ENCODE data around the gene SMYD3.
"Not testable (repeated sequence)": the region's sequence is repeated elsewhere in the genome, so short reads cannot be mapped to it uniquely, and the experiment has no call there.

The SMYD3 gene

GRCh38 chr1:246343937-246344336 lies 163.1 kb downstream of the SMYD3 start:
- no peak for DNase-seq

- DNase-seq: no peak
Observed at GRCh38 chr1:246343251-246343650, 163.8 kb downstream of the SMYD3 start.

- no peak for DNase-seq
Observed at GRCh38 chr1:246338546-246338945, 168.5 kb downstream of the SMYD3 start.

DNA sequence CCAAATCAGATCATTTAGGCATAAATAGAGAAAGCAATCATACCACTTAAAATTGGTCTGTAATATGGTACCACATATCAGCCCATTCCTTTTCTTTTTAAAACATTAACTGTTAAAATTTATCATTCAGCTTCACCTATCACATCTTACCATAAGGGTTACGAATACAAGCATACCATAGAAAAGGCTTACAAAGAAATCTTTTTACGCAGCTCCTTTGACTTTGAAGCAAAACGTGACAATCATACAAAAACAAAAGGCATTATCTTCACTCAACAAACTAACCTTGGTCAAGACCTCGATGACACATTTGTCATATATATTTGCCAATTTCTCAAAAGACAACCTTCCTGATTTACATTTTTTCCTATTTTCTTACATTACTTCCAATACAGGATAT lies 169.0 kb downstream of the SMYD3 start:
- no peak for DNase-seq

DNA sequence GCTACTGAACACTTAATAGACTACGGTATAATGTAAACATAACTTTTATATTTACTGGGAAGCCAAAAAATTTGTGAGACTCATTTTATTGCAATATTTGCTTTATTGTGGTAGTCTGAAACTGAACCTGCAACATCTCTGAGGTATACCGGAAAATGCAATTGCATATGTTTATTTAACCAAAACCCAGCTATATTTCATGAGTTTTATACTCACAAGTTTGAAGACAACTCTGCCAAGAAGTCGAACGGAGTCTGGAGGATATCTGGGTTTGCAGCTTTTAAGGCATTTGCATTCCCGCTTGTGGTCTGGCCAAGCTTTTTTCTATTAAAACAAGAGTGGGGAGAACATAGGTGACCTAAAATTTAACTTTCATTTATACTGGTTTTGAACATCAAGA lies 171.9 kb downstream of the SMYD3 start:
- DNase-seq: no peak

- DNase-seq: no peak
Observed at GRCh38 chr1:246333855-246334254, 173.2 kb downstream of the SMYD3 start.

DNA sequence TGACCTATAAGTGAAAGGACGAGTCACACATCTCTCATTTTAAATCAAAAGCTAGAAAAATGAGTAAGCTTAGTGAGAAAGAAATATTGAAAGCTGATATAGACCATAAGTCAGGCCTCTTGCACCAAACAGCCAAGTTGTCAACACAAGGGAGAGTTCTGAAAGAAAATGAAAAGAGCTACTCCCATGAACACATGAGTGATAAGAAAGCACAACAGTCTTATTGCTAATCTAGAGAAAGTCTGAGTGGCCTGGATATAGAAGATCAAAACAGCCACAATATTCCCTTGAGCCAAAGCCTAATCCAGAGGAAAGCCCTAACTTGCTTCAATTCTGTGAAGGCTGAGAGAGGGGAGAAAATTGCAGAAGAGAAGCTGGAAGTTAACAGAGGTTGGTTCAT lies 175.0 kb downstream of the SMYD3 start:
- no peak for DNase-seq

DNA sequence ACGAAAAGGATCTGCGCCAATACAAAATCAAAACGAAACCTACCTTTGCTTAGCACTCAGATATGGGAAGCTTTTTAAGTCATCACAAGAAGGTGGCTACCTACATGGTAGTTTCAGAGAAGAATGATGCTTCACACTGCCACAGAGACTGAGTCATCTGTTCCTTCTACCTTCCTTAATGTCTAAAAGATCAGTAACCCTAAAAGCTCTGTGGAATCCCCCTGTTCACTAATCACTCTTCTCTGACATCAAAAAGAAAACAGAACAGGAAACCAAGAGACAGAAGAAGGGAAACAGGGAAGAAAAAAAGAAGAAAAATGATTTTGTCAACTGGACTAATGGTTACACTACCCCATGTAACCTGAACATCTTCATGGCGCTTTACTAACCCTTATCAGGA lies 177.2 kb downstream of the SMYD3 start:
- no peak for DNase-seq

DNA sequence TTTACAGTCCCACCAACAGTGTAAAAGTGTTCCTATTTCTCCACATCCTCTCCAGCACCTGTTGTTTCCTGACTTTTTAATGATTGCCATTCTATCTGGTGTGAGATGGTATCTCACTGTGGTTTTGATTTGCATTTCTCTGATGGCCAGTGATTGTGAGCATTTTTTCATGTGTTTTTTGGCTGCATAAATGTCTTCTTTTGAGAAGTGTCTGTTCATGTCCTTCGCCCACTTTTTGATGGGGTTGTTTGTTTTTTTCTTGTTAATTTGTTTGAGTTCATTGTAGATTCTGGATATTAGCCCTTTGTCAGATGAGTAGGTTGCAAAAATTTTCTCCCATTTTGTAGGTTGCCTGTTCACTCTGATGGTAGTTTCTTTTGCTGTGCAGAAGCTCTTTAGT lies 177.8 kb downstream of the SMYD3 start:
- not testable (repeated sequence) for DNase-seq

GRCh38 chr1:246324711-246325110 lies 182.4 kb downstream of the SMYD3 start:
- no peak for DNase-seq

- not testable (repeated sequence) for DNase-seq
Observed at GRCh38 chr1:246324033-246324432, 183.0 kb downstream of the SMYD3 start.

DNA sequence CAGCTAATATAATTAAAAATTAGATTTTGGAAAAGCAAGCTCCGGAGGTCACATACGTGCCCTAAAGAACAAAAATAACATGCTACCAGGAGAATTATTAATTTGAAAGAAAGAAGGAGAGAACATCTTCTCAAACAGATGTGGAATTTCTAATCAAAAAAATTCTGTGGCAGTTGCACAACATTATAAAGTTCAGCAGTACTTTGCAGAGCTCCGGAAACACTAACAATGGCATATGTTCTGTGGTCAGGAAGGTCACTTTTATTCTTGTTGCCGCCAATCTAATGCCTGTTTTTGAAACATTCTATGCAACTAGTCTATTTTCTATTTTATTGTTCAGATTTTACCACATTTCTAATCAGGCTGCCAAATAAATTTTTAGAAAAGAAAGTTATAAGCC lies 186.8 kb downstream of the SMYD3 start:
- DNase-seq: no peak

- no peak for DNase-seq
Observed at GRCh38 chr1:246319083-246319714, 187.9 kb downstream of the SMYD3 start.

GRCh38 chr1:246318622-246319021 lies 188.5 kb downstream of the SMYD3 start:
- DNase-seq: no peak

- DNase-seq: no peak
Observed at GRCh38 chr1:246318036-246318359, 189.1 kb downstream of the SMYD3 start.

DNA sequence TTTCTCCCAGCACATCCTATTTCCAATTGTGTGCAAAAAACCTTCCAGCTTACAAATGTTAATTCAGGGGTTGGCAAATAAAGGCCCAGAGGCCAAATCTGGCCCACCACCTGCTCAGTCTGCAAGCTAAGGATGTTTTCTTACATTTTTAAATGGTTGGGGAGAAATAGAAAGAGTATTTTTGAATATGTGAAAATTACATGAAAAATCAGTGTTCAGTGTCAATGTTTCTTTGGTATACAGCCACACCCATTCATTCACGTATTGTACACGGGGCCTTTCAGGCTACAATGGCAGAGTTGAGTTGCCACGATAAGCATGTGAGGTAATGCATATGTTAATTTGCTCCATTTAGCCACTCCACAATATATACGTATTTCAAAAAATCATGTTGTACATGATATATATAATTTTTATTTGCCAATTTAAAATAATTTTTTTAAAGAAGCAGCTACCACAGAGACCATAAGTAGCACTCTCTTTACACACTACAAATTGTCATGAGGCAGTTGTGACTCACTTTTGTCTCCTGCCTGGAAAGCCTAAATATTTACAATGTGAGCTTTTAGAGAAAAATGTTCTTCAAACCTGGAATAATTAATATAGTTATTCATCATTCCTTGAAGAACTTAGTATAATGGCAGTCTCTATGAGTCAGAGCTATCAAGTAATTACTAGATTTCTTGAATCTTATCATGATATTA lies 189.6 kb downstream of the SMYD3 start:
- DNase-seq: no peak

- DNase-seq: no peak
Observed at GRCh38 chr1:246311461-246311860, 195.6 kb downstream of the SMYD3 start.

DNA sequence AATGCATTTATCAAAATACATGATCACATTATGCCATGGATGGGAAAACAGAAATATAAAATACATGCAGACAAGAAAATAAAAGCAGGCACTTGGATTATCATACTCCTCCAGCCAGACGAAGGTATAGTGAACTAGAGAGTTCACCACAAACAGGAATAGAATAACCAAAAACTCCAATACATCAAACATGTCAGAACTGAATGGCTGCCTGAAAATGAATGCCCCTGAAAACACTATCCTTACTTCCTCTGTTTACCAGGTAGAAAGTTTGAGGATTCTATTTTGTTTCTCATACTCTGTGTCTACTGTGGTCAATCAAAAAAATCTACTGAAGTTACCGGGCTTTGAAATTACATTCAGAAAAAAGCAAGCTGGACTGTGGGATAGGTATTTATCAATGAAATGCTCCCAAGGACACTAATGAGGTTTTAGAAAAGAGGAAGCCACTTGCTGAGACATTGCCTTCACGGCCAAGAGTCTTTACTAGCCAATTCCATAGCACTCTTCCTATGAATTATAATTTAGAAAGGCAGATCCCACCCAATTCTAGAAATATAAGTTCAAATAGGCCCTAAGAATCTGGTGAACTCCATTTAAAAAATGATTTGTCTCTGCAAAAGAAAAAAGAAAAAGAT lies 197.7 kb downstream of the SMYD3 start:
- DNase-seq: no peak

DNA sequence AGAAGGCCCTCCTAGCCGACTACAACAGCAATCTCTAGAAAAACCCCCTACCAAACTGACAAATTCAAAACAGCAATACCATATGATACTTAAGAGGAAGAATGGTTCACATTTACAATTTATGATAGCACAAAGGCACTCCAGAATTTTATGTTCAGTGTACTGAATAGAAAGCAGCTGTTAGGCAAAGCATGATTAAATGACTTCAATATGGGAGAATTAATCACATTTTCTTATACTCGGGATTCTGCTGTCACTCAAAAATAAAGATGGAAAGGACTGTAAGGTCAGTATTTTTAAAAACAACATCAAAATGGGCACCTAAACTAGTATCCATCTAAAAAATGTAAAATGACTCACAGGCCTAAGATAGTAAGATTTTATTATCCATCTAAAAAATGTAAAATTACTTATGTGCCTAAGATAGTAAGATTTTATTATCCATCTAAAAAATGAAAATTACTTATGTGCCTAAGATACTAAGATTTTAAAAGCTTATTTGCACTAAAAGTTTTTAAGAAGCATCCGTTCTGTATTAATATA lies 198.5 kb downstream of the SMYD3 start:
- no peak for DNase-seq

DNA sequence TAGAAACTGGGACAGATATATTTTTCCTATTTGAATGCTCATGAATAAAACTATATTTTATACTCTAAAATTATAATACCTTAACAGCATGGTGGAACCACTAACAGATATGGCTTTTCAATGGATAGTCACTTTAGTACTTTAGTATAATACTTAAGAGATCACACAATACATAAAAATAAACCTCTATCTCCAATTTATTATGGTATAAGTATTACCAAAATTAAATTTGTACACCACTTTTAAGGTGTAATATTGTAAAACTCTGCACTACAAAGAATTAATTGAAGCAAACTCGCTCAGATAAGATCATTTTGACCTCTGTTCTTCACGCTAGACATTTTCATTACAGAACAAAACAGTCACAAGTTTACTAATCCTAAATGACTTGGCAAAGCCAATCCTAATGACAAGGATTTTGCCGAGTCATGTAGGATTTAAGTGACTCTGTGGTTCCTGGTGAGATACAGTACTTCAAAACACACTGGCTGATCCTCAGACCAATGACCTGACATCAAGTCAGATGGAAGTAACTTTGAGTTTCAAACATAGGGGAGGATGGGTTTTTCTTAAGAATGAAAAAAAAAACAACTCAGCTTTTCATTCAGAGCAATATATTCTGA lies 200.6 kb downstream of the SMYD3 start:
- DNase-seq: no peak

GRCh38 chr1:246304484-246305259 lies 202.4 kb downstream of the SMYD3 start:
- no peak for DNase-seq

DNA sequence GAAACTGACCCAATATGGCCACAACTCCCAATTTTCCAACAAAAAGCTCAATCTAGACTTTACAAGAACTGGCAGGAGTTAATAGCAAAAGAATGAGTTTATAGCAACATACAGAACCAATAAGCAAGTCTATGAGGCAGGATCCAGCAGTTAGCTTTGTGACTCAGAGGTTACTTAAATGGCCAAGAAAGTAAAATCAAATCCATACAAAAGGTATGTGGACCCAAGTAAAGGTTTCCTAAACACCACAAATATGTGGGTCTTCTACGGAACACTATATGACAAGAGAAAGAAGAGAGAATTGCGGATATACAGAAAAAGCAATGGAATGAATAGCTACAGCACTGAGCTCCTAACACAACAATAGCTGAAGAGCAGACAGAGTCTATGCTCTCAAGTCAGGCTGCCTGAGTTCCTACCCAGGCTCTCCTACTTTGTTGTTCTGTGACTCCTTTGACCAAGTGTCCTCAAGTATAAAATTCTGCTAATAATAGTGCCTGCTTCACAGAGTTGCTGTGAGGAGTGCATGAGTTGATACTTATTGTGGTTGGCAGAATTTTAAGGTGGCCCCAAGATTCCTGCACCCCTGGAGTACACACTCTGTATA lies 204.3 kb downstream of the SMYD3 start:
- DNase-seq: no peak

GRCh38 chr1:246302251-246302625 lies 204.8 kb downstream of the SMYD3 start:
- no peak for DNase-seq

Data from femur (tissue), 1 donor.